ENCODE results near the gene CGN. TPM values are rescaled to one million over a fixed set of nuclear protein-coding genes. Genes with fewer than 3 reads are reported as not detected.
A peak's percentile ranks its signal among the peaks of the same experiment; 100 is the strongest.

CGN gene
- total and polyA plus RNA-seq, 3 experiments from 2014 or later = 0.36 to 1.6 (median 1.1) TPM

DNA sequence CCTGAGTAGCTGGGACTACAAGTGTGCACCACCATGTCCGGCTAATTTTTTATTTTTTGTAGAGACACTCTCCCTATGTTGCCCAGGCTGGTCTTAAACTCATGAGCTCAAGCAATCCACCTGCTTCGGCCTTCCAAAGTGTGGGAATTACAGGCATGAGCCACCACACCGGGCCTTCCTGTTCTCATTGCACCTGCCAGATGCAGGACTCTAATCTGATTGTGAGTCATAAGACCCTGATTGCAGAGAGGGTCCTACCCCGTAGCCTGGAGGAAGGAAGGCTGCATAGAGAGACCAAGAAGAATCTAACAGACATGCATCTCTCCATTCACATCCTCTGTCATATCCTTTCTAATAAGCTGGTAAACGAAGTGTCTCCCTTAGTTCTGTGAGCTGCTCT lies 19.5 kb upstream of the CGN start:
- Mint-ChIP-seq H3K4me3 (no peak overlapping the region), H3K27ac (no peak overlapping the region), H3K4me1 (no peaks in the 10 kb centered on the region), H3K9me3 (no peaks in the 10 kb centered on the region), H3K36me3 (no peaks in the 10 kb centered on the region), H3K27me3 (peaks cover 2 to 4% of the 10 kb centered on the region in 2 donors)
- no peak overlapping the region for H3K27ac ChIP-seq (ENCODE audit: low read depth, low read length)
- no peaks in the 10 kb centered on the region for H3K9me3 ChIP-seq (ENCODE audit: low read length)
- DNase-seq = no peak
- H3K36me3 ChIP-seq (ENCODE audit: insufficient read depth, low read length) = no peaks in the 10 kb centered on the region
- no peak overlapping the region for H3K4me3 ChIP-seq (ENCODE audit: low read length)
- H3K4me1 ChIP-seq (ENCODE audit: insufficient read depth, low read length) = no peaks in the 10 kb centered on the region
- no peaks in the 10 kb centered on the region for H3K27me3 ChIP-seq (ENCODE audit: insufficient read depth, low read length, poor library complexity, severe bottlenecking)
- ChIA-PET CTCF (no interaction called here), POLR2A (interaction anchor here (0.5 kb wide), 1 partner anchor 1231 kb away, joined by 3 read pairs; no protein-coding TSS in a partner anchor)

DNA sequence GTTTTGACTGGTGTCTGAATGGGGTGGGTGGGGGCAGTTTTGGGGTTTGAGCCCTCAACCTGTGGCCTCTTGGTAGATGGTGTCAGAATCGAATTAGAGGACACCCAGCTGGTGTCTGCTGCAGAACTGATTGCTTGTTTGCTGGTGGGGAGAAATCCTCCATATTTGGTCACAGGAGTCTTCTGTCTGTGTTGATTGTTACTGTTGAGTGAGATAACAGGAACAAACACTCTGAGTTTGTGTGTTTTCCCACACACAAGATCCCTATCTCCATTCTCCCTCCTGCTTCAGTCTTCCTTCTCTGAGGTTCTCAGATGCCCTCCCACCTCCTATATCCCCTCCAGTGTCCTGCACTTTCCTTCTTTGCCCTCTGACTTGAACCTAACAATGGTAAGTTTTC lies 19.1 kb upstream of the CGN start:
- Mint-ChIP-seq H3K9me3 (no peaks in the 10 kb centered on the region), H3K36me3 (no peaks in the 10 kb centered on the region), H3K4me3 (no peak overlapping the region), H3K27ac (no peak overlapping the region), H3K4me1 (no peaks in the 10 kb centered on the region), H3K27me3 (peaks cover 2 to 4% of the 10 kb centered on the region in 2 donors)
- ChIA-PET CTCF (no interaction called here), POLR2A (interaction anchor here (0.5 kb wide), 1 partner anchor 1231 kb away, joined by 3 read pairs; no protein-coding TSS in a partner anchor)
- H3K4me1 ChIP-seq (ENCODE audit: insufficient read depth, low read length) = no peaks in the 10 kb centered on the region
- no peaks in the 10 kb centered on the region for H3K9me3 ChIP-seq (ENCODE audit: low read length)
- no peak overlapping the region for H3K4me3 ChIP-seq (ENCODE audit: low read length)
- H3K27me3 ChIP-seq (ENCODE audit: insufficient read depth, low read length, poor library complexity, severe bottlenecking) = no peaks in the 10 kb centered on the region
- H3K27ac ChIP-seq (ENCODE audit: low read depth, low read length) = no peak overlapping the region
- no peaks in the 10 kb centered on the region for H3K36me3 ChIP-seq (ENCODE audit: insufficient read depth, low read length)
- DNase-seq = no peak

DNA sequence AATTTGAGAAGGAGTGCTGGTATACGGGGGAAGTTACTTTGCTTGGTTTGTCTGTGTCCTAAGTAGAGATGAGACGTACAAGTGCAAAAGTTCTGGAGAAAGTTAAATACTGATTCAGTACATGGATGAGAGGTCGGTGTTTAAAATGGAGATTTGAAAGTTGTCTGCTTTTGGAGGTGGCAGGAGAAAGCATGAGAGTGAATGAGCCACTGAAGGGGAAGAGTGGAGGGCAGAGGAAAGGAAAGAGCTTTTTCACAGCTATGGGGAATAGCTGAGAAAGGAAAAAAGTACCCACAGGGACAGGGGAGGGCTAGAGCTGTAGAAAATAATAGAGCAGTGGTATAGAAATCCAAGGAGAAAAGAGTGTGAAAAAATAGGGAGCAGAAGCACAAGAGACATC lies 18.1 kb upstream of the CGN start:
- Mint-ChIP-seq H3K4me1 (no peaks in the 10 kb centered on the region), H3K27me3 (peaks cover 2 to 4% of the 10 kb centered on the region in 2 donors), H3K9me3 (no peaks in the 10 kb centered on the region), H3K36me3 (no peaks in the 10 kb centered on the region), H3K27ac (peak overlapping the region in 1 of 8 donors; percentile 24), H3K4me3 (no peak overlapping the region)
- H3K4me3 ChIP-seq (ENCODE audit: low read length) = no peak overlapping the region
- H3K27me3 ChIP-seq (ENCODE audit: insufficient read depth, low read length, poor library complexity, severe bottlenecking) = no peaks in the 10 kb centered on the region
- H3K4me1 ChIP-seq (ENCODE audit: insufficient read depth, low read length) = no peaks in the 10 kb centered on the region
- POLR2A ChIA-PET = no interaction called here
- CTCF ChIA-PET = no interaction called here
- no peak overlapping the region for H3K27ac ChIP-seq (ENCODE audit: low read depth, low read length)
- H3K9me3 ChIP-seq (ENCODE audit: low read length) = no peaks in the 10 kb centered on the region
- DNase-seq = no peak
- no peaks in the 10 kb centered on the region for H3K36me3 ChIP-seq (ENCODE audit: insufficient read depth, low read length)

DNA sequence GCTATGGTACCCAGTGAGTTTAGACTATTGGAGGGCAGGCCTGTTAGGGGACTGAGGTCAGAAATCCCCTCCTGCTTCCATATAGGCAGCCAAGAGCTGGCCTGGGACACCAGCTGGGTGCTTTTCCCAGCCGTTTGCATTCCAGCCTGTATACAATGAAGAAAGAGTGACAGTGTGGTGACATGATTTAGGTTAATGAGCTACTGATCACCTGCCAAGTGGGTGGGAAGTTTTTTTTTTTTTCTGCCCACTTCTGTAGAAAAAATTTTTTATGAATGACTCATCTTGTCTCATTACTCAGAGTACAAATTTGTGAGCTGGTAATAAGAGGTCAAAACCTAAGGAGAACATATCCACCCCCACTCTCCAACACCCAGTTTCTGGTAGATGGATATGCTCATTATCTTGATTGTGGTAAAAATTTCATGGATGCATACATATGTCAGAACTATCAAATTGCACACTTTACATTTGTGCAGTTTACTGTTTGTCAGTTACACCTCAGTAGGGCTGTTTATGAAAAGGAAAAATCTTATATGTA lies 16.4 kb upstream of the CGN start:
- Mint-ChIP-seq H3K27me3 (peaks cover 1 to 4% of the 10 kb centered on the region in 2 donors), H3K9me3 (no peaks in the 10 kb centered on the region), H3K4me1 (no peaks in the 10 kb centered on the region), H3K27ac (no peak overlapping the region), H3K36me3 (no peaks in the 10 kb centered on the region), H3K4me3 (no peak overlapping the region)
- Histone ChIP-seq H3K4me1 (ENCODE audit: insufficient read depth, low read length) (no peaks in the 10 kb centered on the region), H3K27ac (ENCODE audit: low read depth, low read length) (no peak overlapping the region), H3K4me3 (ENCODE audit: low read length) (no peak overlapping the region), H3K27me3 (ENCODE audit: insufficient read depth, low read length, poor library complexity, severe bottlenecking) (no peaks in the 10 kb centered on the region), H3K9me3 (ENCODE audit: low read length) (no peaks in the 10 kb centered on the region), H3K36me3 (ENCODE audit: insufficient read depth, low read length) (no peaks in the 10 kb centered on the region)
- no peak for DNase-seq
- ChIA-PET POLR2A (interaction anchor here (0.6 kb wide), 2 partner anchors 28 to 29 kb away, joined by 5 to 6 read pairs; no protein-coding TSS in a partner anchor), CTCF (interaction anchor here (1.2 kb wide), 1 partner anchor 17 kb away, joined by 3 read pairs; no protein-coding TSS in a partner anchor)

DNA sequence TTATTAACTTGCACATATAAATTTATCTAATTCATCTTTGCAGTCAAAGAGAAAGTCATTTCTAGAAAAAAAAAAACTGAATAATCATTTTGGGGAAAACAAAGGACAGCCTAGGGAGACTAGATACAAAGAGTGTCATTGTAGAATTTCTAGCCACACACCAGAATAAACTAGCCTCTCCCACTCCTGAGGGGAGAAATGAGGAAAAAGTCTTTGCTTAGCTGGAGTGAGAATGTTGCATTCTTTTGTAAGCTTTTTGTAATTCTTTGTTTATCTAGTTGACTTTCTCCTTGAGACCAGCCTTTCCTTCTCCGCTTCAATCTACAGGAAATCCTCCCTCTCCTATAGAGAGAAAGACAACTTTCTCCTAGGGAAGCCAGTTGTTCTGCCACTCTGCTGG lies 15.9 kb upstream of the CGN start:
- Mint-ChIP-seq H3K27ac (no peak overlapping the region), H3K4me1 (no peaks in the 10 kb centered on the region), H3K9me3 (no peaks in the 10 kb centered on the region), H3K4me3 (no peak overlapping the region), H3K27me3 (peaks cover 1 to 4% of the 10 kb centered on the region in 2 donors), H3K36me3 (no peaks in the 10 kb centered on the region)
- no peak overlapping the region for H3K27ac ChIP-seq (ENCODE audit: low read depth, low read length)
- ChIA-PET POLR2A (no interaction called here), CTCF (interaction anchor here (1.2 kb wide), 1 partner anchor 18 kb away, joined by 3 read pairs; no protein-coding TSS in a partner anchor)
- H3K4me1 ChIP-seq (ENCODE audit: insufficient read depth, low read length) = no peaks in the 10 kb centered on the region
- no peak for DNase-seq
- H3K4me3 ChIP-seq (ENCODE audit: low read length) = no peak overlapping the region
- no peaks in the 10 kb centered on the region for H3K36me3 ChIP-seq (ENCODE audit: insufficient read depth, low read length)
- H3K27me3 ChIP-seq (ENCODE audit: insufficient read depth, low read length, poor library complexity, severe bottlenecking) = no peaks in the 10 kb centered on the region
- no peaks in the 10 kb centered on the region for H3K9me3 ChIP-seq (ENCODE audit: low read length)

DNA sequence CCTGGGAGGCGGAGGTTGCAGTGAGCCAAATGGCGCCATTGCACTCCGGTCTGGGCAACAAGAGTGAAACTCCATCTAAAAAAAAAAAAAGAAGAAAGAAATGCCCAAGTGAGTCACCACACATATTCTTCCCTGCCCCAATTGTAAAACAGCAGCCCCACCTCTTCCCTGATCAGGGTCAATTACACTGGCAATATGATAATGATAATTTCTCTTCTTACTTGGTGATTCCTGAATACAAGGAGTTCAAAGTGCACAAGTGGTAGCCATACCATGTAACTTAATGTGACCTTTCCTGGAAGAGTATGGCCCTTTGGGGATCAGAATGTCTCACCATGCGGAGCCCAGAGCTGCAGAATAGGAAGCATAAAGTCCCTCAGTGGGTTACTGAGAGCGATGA lies 11.8 kb upstream of the CGN start:
- Mint-ChIP-seq H3K27me3 (peaks cover 0 to 1% of the 10 kb centered on the region in 2 donors), H3K27ac (no peak overlapping the region), H3K36me3 (no peaks in the 10 kb centered on the region), H3K9me3 (no peaks in the 10 kb centered on the region), H3K4me3 (no peak overlapping the region), H3K4me1 (no peaks in the 10 kb centered on the region)
- Histone ChIP-seq H3K36me3 (ENCODE audit: insufficient read depth, low read length) (no peaks in the 10 kb centered on the region), H3K9me3 (ENCODE audit: low read length) (no peaks in the 10 kb centered on the region), H3K27me3 (ENCODE audit: insufficient read depth, low read length, poor library complexity, severe bottlenecking) (no peaks in the 10 kb centered on the region), H3K27ac (ENCODE audit: low read depth, low read length) (no peak overlapping the region), H3K4me1 (ENCODE audit: insufficient read depth, low read length) (no peaks in the 10 kb centered on the region), H3K4me3 (ENCODE audit: low read length) (no peak overlapping the region)
- DNase-seq = no peak
- CTCF ChIA-PET = no interaction called here
- POLR2A ChIA-PET = no interaction called here

DNA sequence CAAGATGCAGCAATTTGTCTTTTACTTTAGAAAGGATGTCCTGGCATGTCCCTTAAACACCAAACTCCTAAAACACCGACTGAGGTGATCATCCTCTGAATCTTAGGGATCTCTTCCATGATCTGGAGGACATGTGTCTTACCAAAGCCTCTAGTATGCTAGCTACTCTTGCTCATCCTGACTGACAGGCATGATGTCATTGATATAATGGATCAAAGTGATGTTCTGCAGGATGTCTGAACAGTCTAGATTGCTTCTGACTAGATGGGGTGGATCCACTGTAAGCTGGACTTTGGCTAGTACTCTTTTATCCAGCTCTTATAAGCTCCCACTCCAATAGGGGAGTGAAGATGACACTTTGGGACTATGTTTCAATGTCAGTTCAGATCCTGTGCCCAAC lies 11.3 kb upstream of the CGN start:
- Histone ChIP-seq H3K27me3 (ENCODE audit: insufficient read depth, low read length, poor library complexity, severe bottlenecking) (no peaks in the 10 kb centered on the region), H3K27ac (ENCODE audit: low read depth, low read length) (no peak overlapping the region), H3K9me3 (ENCODE audit: low read length) (no peaks in the 10 kb centered on the region), H3K4me3 (ENCODE audit: low read length) (no peak overlapping the region), H3K36me3 (ENCODE audit: insufficient read depth, low read length) (no peaks in the 10 kb centered on the region), H3K4me1 (ENCODE audit: insufficient read depth, low read length) (no peaks in the 10 kb centered on the region)
- CTCF ChIA-PET = no interaction called here
- Mint-ChIP-seq H3K4me3 (no peak overlapping the region), H3K27me3 (peaks cover 0 to 1% of the 10 kb centered on the region in 2 donors), H3K36me3 (no peaks in the 10 kb centered on the region), H3K4me1 (no peaks in the 10 kb centered on the region), H3K9me3 (no peaks in the 10 kb centered on the region), H3K27ac (no peak overlapping the region)
- DNase-seq = no peak
- POLR2A ChIA-PET = no interaction called here

DNA sequence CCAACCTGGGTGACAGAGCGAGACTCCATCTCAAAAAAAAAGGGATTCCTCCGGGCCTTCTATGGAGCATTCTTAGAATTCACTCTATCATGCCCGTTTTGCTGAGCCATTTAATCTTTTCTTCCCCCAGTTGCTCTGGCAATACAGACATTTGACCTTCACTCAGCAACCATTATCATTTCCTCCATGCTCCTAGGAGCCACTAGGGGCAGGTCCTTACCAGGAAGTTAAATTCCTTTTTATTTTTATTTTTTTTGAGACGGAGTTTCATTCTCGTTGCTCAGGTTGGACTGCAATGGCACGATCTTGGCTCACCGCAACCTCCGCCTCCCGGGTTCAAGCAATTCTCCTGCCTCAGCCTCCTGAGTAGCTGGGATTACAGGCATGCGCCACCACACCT lies 9.7 kb upstream of the CGN start:
- H3K9me3 ChIP-seq (ENCODE audit: low read length) = no peaks in the 10 kb centered on the region
- no peaks in the 10 kb centered on the region for H3K4me1 Mint-ChIP-seq
- H3K4me3 ChIP-seq (ENCODE audit: low read length) = no peak overlapping the region
- H3K4me1 ChIP-seq (ENCODE audit: insufficient read depth, low read length) = no peaks in the 10 kb centered on the region
- H3K27me3 ChIP-seq (ENCODE audit: insufficient read depth, low read length, poor library complexity, severe bottlenecking) = no peaks in the 10 kb centered on the region
- CTCF ChIA-PET = no interaction called here
- H3K27ac ChIP-seq (ENCODE audit: low read depth, low read length) = no peak overlapping the region
- peak overlapping the region in 1 of 8 donors; percentile 36 for H3K27ac Mint-ChIP-seq
- peaks cover 0 to 1% of the 10 kb centered on the region in 2 donors for H3K27me3 Mint-ChIP-seq
- no peaks in the 10 kb centered on the region for H3K36me3 ChIP-seq (ENCODE audit: insufficient read depth, low read length)
- DNase-seq = no peak
- H3K4me3 Mint-ChIP-seq = no peak overlapping the region
- H3K36me3 Mint-ChIP-seq = no peaks in the 10 kb centered on the region
- H3K9me3 Mint-ChIP-seq = no peaks in the 10 kb centered on the region
- POLR2A ChIA-PET = no interaction called here

Measured in CD8-positive, alpha-beta memory T cell (primary cell).